ENCODE results near the gene FAU.

Gene FAU

GRCh38 chr11:65118097-65118837 lies 3.7 kb downstream of the FAU start:
- peaks cover 39% of the 10 kb centered on the region for H3K36me3 ChIP-seq (ENCODE audit: control insufficient read depth, insufficient read depth, low read length, severe bottlenecking)
- no peaks in the 10 kb centered on the region for H3K9me3 ChIP-seq (ENCODE audit: control insufficient read depth, low read length)
- peaks cover 28% of the 10 kb centered on the region for H3K4me1 ChIP-seq (ENCODE audit: control insufficient read depth, insufficient read depth, low read length)
- DNase-seq (ENCODE audit: low read depth), result no peak
- no peak overlapping the region for H3K4me3 ChIP-seq (ENCODE audit: low read length)
- H3K9ac ChIP-seq (ENCODE audit: low read length), result peak overlapping the region; percentile 93
- no peaks in the 10 kb centered on the region for H3K27me3 ChIP-seq (replicated peaks; ENCODE audit: control insufficient read depth, insufficient read depth, low read length)

GRCh38 chr11:65117206-65118096 lies 4.5 kb downstream of the FAU start, which contains the start of gene ZNHIT2:
Gene ZNHIT2 (minus strand): TSS chr11:65117701. CDS start chr11:65117653, 48 bp downstream.
- Histone ChIP-seq H3K36me3 (ENCODE audit: control insufficient read depth, insufficient read depth, low read length, severe bottlenecking) (peaks cover 39% of the 10 kb centered on the region), H3K9me3 (ENCODE audit: control insufficient read depth, low read length) (no peaks in the 10 kb centered on the region), H3K27me3 (replicated peaks; ENCODE audit: control insufficient read depth, insufficient read depth, low read length) (no peaks in the 10 kb centered on the region), H3K9ac (ENCODE audit: low read length) (peak within 1 kb of the TSS; percentile 93), H3K4me1 (ENCODE audit: control insufficient read depth, insufficient read depth, low read length) (peaks cover 30% of the 10 kb centered on the region), H3K4me3 (ENCODE audit: low read length) (peak within 1 kb of the TSS; percentile 90)
- DNase-seq (ENCODE audit: low read depth), result peak; percentile 100

GRCh38 chr11:65116370-65117205 lies 5.3 kb downstream of the FAU start:
- Histone ChIP-seq H3K36me3 (ENCODE audit: control insufficient read depth, insufficient read depth, low read length, severe bottlenecking) (peaks cover 39% of the 10 kb centered on the region), H3K9ac (ENCODE audit: low read length) (peak overlapping the region; percentile 93), H3K4me1 (ENCODE audit: control insufficient read depth, insufficient read depth, low read length) (peaks cover 33% of the 10 kb centered on the region), H3K4me3 (ENCODE audit: low read length) (peak overlapping the region; percentile 90), H3K9me3 (ENCODE audit: control insufficient read depth, low read length) (no peaks in the 10 kb centered on the region), H3K27me3 (replicated peaks; ENCODE audit: control insufficient read depth, insufficient read depth, low read length) (no peaks in the 10 kb centered on the region)
- peak; percentile 75 for DNase-seq (ENCODE audit: low read depth)

GRCh38 chr11:65115361-65116082 lies 6.4 kb downstream of the FAU start:
- H3K27me3 ChIP-seq (replicated peaks; ENCODE audit: control insufficient read depth, insufficient read depth, low read length), result no peaks in the 10 kb centered on the region
- no peaks in the 10 kb centered on the region for H3K9me3 ChIP-seq (ENCODE audit: control insufficient read depth, low read length)
- no peak overlapping the region for H3K4me3 ChIP-seq (ENCODE audit: low read length)
- peaks cover 35% of the 10 kb centered on the region for H3K4me1 ChIP-seq (ENCODE audit: control insufficient read depth, insufficient read depth, low read length)
- H3K36me3 ChIP-seq (ENCODE audit: control insufficient read depth, insufficient read depth, low read length, severe bottlenecking), result peaks cover 32% of the 10 kb centered on the region
- DNase-seq (ENCODE audit: low read depth), result no peak
- H3K9ac ChIP-seq (ENCODE audit: low read length), result no peak overlapping the region

- peaks cover 24% of the 10 kb centered on the region for H3K36me3 ChIP-seq (ENCODE audit: control insufficient read depth, insufficient read depth, low read length, severe bottlenecking)
- peaks cover 36% of the 10 kb centered on the region for H3K4me1 ChIP-seq (ENCODE audit: control insufficient read depth, insufficient read depth, low read length)
- H3K9me3 ChIP-seq (ENCODE audit: control insufficient read depth, low read length), result no peaks in the 10 kb centered on the region
- no peak overlapping the region for H3K4me3 ChIP-seq (ENCODE audit: low read length)
- no peaks in the 10 kb centered on the region for H3K27me3 ChIP-seq (replicated peaks; ENCODE audit: control insufficient read depth, insufficient read depth, low read length)
- DNase-seq (ENCODE audit: low read depth), result no peak
- H3K9ac ChIP-seq (ENCODE audit: low read length), result no peak overlapping the region
Measured at GRCh38 chr11:65114538-65115171, 7.3 kb downstream of the FAU start.

GRCh38 chr11:65113839-65114238 lies 8.1 kb downstream of the FAU start:
- Histone ChIP-seq H3K4me3 (ENCODE audit: low read length) (no peak overlapping the region), H3K9me3 (ENCODE audit: control insufficient read depth, low read length) (no peaks in the 10 kb centered on the region), H3K36me3 (ENCODE audit: control insufficient read depth, insufficient read depth, low read length, severe bottlenecking) (peaks cover 24% of the 10 kb centered on the region), H3K4me1 (ENCODE audit: control insufficient read depth, insufficient read depth, low read length) (peaks cover 36% of the 10 kb centered on the region), H3K27me3 (replicated peaks; ENCODE audit: control insufficient read depth, insufficient read depth, low read length) (no peaks in the 10 kb centered on the region), H3K9ac (ENCODE audit: low read length) (no peak overlapping the region)
- DNase-seq (ENCODE audit: low read depth), result no peak

- H3K27me3 ChIP-seq (replicated peaks; ENCODE audit: control insufficient read depth, insufficient read depth, low read length), result no peaks in the 10 kb centered on the region
- no peak for DNase-seq (ENCODE audit: low read depth)
- H3K4me3 ChIP-seq (ENCODE audit: low read length), result peak overlapping the region; percentile 82
- peaks cover 23% of the 10 kb centered on the region for H3K36me3 ChIP-seq (ENCODE audit: control insufficient read depth, insufficient read depth, low read length, severe bottlenecking)
- peaks cover 36% of the 10 kb centered on the region for H3K4me1 ChIP-seq (ENCODE audit: control insufficient read depth, insufficient read depth, low read length)
- H3K9me3 ChIP-seq (ENCODE audit: control insufficient read depth, low read length), result no peaks in the 10 kb centered on the region
- H3K9ac ChIP-seq (ENCODE audit: low read length), result peak overlapping the region; percentile 86
Measured at GRCh38 chr11:65113361-65113756, 8.6 kb downstream of the FAU start.

- peaks cover 36% of the 10 kb centered on the region for H3K4me1 ChIP-seq (ENCODE audit: control insufficient read depth, insufficient read depth, low read length)
- H3K4me3 ChIP-seq (ENCODE audit: low read length), result peak overlapping the region; percentile 82
- peak overlapping the region; percentile 86 for H3K9ac ChIP-seq (ENCODE audit: low read length)
- H3K9me3 ChIP-seq (ENCODE audit: control insufficient read depth, low read length), result no peaks in the 10 kb centered on the region
- DNase-seq (ENCODE audit: low read depth), result peak; percentile 72
- no peaks in the 10 kb centered on the region for H3K27me3 ChIP-seq (replicated peaks; ENCODE audit: control insufficient read depth, insufficient read depth, low read length)
- H3K36me3 ChIP-seq (ENCODE audit: control insufficient read depth, insufficient read depth, low read length, severe bottlenecking), result peaks cover 18% of the 10 kb centered on the region
Measured at GRCh38 chr11:65112546-65113360, 9.2 kb downstream of the FAU start.

- Histone ChIP-seq H3K9ac (ENCODE audit: low read length) (peak within 1 kb of the TSS; percentile 86), H3K4me3 (ENCODE audit: low read length) (peak within 1 kb of the TSS; percentile 82), H3K4me1 (ENCODE audit: control insufficient read depth, insufficient read depth, low read length) (peaks cover 36% of the 10 kb centered on the region), H3K36me3 (ENCODE audit: control insufficient read depth, insufficient read depth, low read length, severe bottlenecking) (peaks cover 22% of the 10 kb centered on the region), H3K9me3 (ENCODE audit: control insufficient read depth, low read length) (no peaks in the 10 kb centered on the region), H3K27me3 (replicated peaks; ENCODE audit: control insufficient read depth, insufficient read depth, low read length) (no peaks in the 10 kb centered on the region)
- DNase-seq (ENCODE audit: low read depth), result peak; percentile 91
Measured at GRCh38 chr11:65111744-65112545, 10.0 kb downstream of the FAU start, which contains the start of gene TM7SF2. Gene TM7SF2 (plus strand): TSS chr11:65111872. CDS start chr11:65112016, 144 bp downstream.
